OCI-LY7 (cell line): ENCODE data around the gene PHOSPHO2. TPM values are rescaled to one million over a fixed set of nuclear protein-coding genes. Genes with fewer than 3 reads are reported as not detected.

Experiments used
- BruUV-seq: library from RNA; stranded (reverse); fragments of 400-500 nt; replicated peaks from 2 replicates; lab custom pipeline; 2021; lab: Mats Ljungman, UMichigan
- CTCF ChIA-PET: fragments of 300-600 bp; sonication (Branson Sonifier 250); formaldehyde crosslinking; loops from one replicate; lab custom pipeline; 2022; ENCODE audit warnings: antibody characterized with exemption; ENCODE audit not compliant: unreplicated experiment; lab: Charles Lee
- POLR2A ChIA-PET: fragments of 300-600 bp; sonication (Branson Sonifier 250); formaldehyde crosslinking; loops from one replicate; lab custom pipeline; 2022; ENCODE audit warnings: antibody characterized with exemption; lab: Charles Lee
- DNase-seq: peaks from one replicate; pipeline ENCODE4 v3.0.0-alpha.2; 2015; ENCODE audit warnings: low spot score
- H2AFZ ChIP-seq: fragments of 200-600 bp; sonication (generic), shearing (Covaris generic); 2 replicates; pipeline ENCODE4 v1.6.1; 2014; ENCODE audit warnings: mild to moderate bottlenecking, antibody characterized with exemption, low read length, moderate library complexity
- H3K27ac ChIP-seq: fragments of 200-600 bp; sonication (generic); 2 replicates; pipeline ENCODE4 v1.5.1; 2014; ENCODE audit warnings: mixed run types, low read depth, mild to moderate bottlenecking, moderate library complexity, low read length, inconsistent platforms; ENCODE audit not compliant: poor library complexity, severe bottlenecking
- H3K36me3 ChIP-seq: fragments of 200-600 bp; sonication (generic); 2 replicates; pipeline ENCODE4 v1.6.1; 2014; ENCODE audit warnings: mild to moderate bottlenecking, antibody characterized with exemption, low read length, moderate library complexity, mixed read lengths; ENCODE audit not compliant: insufficient read depth
- H3K4me1 ChIP-seq: fragments of 200-600 bp; sonication (generic); 2 replicates; pipeline ENCODE4 v1.5.1; 2014; ENCODE audit warnings: mild to moderate bottlenecking, low read length; ENCODE audit not compliant: insufficient read depth, poor library complexity, severe bottlenecking
- H3K4me2 ChIP-seq: fragments of 200-600 bp; sonication (generic); 2 replicates; pipeline ENCODE4 v1.6.1; 2014; ENCODE audit warnings: mild to moderate bottlenecking, low read length
- H3K4me3 ChIP-seq: fragments of 200-600 bp; sonication (generic); 2 replicates; pipeline ENCODE4 v1.5.1; 2014; ENCODE audit warnings: mild to moderate bottlenecking, low read depth, low read length; ENCODE audit not compliant: poor library complexity, severe bottlenecking
- H3K79me2 ChIP-seq: fragments of 200-600 bp; sonication (generic); 2 replicates; pipeline ENCODE4 v1.6.1; 2016; ENCODE audit warnings: low read depth, mild to moderate bottlenecking, low read length, moderate library complexity, mixed read lengths; ENCODE audit not compliant: insufficient read depth
- H3K9me2 ChIP-seq: fragments of 200-600 bp; sonication (generic); 2 replicates; pipeline ENCODE4 v1.6.1; 2016; ENCODE audit warnings: mild to moderate bottlenecking, low read length, mixed read lengths; ENCODE audit not compliant: insufficient read depth
- H3K9me3 ChIP-seq: fragments of 200-600 bp; sonication (generic); 2 replicates; pipeline ENCODE4 v1.6.1; 2014; ENCODE audit warnings: mild to moderate bottlenecking, mixed run types, low read length, mixed read lengths
- H4K20me1 ChIP-seq: fragments of 200-600 bp; sonication (generic); 2 replicates; pipeline ENCODE4 v1.6.1; 2014; ENCODE audit warnings: mild to moderate bottlenecking, antibody characterized with exemption, low read length, moderate library complexity, mixed read lengths; ENCODE audit not compliant: insufficient read depth
- CTCF ChIP-seq: fragments of 200-600 bp; sonication (generic); conservative IDR thresholded peaks from 2 replicates; pipeline ENCODE4 v1.5.1; 2014; ENCODE audit warnings: mild to moderate bottlenecking, antibody characterized with exemption, low read length, moderate library complexity, mixed read lengths
- EZH2phosphoT487 ChIP-seq: fragments of 200-600 bp; sonication (generic); IDR thresholded peaks from 2 replicates; pipeline ENCODE4 v1.6.1; 2018; ENCODE audit warnings: low read depth, borderline replicate concordance, mild to moderate bottlenecking, mixed run types, antibody characterized with exemption, low read length, moderate library complexity, mixed read lengths
- intact Hi-C: fragments of 100-400 bp; cut with micrococcal nuclease; formaldehyde crosslinking; loops from one replicate; pipeline ENCODE4 v1.10.0; 2022; ENCODE audit not compliant: unreplicated experiment
- total RNA-seq, 2 experiments: library from RNA; depleted of rRNA in 1 of 2; stranded (reverse); fragments of >200 nt in 1 of 2; shearing (Covaris generic) in 1 of 2; gene quantifications; 2 replicates each; pipeline ENCODE4 v1.2.3, GENCODE V29; 2014 to 2022

PHOSPHO2 gene
- total RNA-seq, 2 experiments from 2014 or later, result 2.8 to 2.9 TPM

GRCh38 chr2:169711751-169712509, 17.7 kb downstream of the PHOSPHO2 start:
- no peaks in the 10 kb centered on the region for H3K36me3 ChIP-seq
- no peaks in the 10 kb centered on the region for H4K20me1 ChIP-seq
- no peak overlapping the region for H3K27ac ChIP-seq
- H3K9me3 ChIP-seq, result peaks cover 12% of the 10 kb centered on the region
- H3K9me2 ChIP-seq, result no peaks in the 10 kb centered on the region
- intact Hi-C loops, result no loop called here
- H3K4me3 ChIP-seq, result no peak overlapping the region
- no peaks in the 10 kb centered on the region for H3K79me2 ChIP-seq
- no TSS peak for BruUV-seq
- peak; percentile 53 for DNase-seq
- CTCF ChIA-PET, result interaction anchor here (0.6 kb wide), 1 partner anchor 8 kb away, joined by 3 read pairs; no protein-coding TSS in a partner anchor
- TF ChIP-seq EZH2phosphoT487 (no peak), CTCF (no peak)
- no peak overlapping the region for H2AFZ ChIP-seq
- no peaks in the 10 kb centered on the region for H3K4me1 ChIP-seq
- H3K4me2 ChIP-seq, result no peak overlapping the region
- POLR2A ChIA-PET, result interaction anchor here (0.7 kb wide), 1 partner anchor 8 kb away, joined by 3 read pairs; no protein-coding TSS in a partner anchor

GRCh38 chr2:169712791-169713227, 18.5 kb downstream of the PHOSPHO2 start:
- no TSS peak for BruUV-seq
- CTCF ChIA-PET, result no interaction called here
- Histone ChIP-seq H3K79me2 (no peaks in the 10 kb centered on the region), H4K20me1 (no peaks in the 10 kb centered on the region), H3K4me1 (no peaks in the 10 kb centered on the region), H2AFZ (no peak overlapping the region), H3K27ac (no peak overlapping the region), H3K9me2 (no peaks in the 10 kb centered on the region), H3K36me3 (no peaks in the 10 kb centered on the region), H3K4me2 (no peak overlapping the region), H3K4me3 (no peak overlapping the region), H3K9me3 (peaks cover 12% of the 10 kb centered on the region)
- POLR2A ChIA-PET, result interaction anchor here (0.7 kb wide), 1 partner anchor 9 kb away, joined by 3 read pairs; no protein-coding TSS in a partner anchor
- intact Hi-C loops, result no loop called here
- no peak for DNase-seq
- TF ChIP-seq CTCF, result no peak
- no peak for TF ChIP-seq EZH2phosphoT487

GRCh38 chr2:169713331-169713730, 19.1 kb downstream of the PHOSPHO2 start:
- DNase-seq, result no peak
- Histone ChIP-seq H3K9me3 (peaks cover 12% of the 10 kb centered on the region), H4K20me1 (no peaks in the 10 kb centered on the region), H3K36me3 (no peaks in the 10 kb centered on the region), H3K4me3 (no peak overlapping the region), H2AFZ (no peak overlapping the region), H3K9me2 (no peaks in the 10 kb centered on the region), H3K4me2 (no peak overlapping the region), H3K4me1 (no peaks in the 10 kb centered on the region), H3K79me2 (no peaks in the 10 kb centered on the region), H3K27ac (no peak overlapping the region)
- TF ChIP-seq EZH2phosphoT487, result no peak
- no peak for TF ChIP-seq CTCF
- no TSS peak for BruUV-seq
- ChIA-PET POLR2A (no interaction called here), CTCF (no interaction called here)
- intact Hi-C loops, result no loop called here
